GM19240 (cell line): ENCODE measurements around the gene ZNF697.
"Not testable (repeated sequence)": the region's sequence is repeated elsewhere in the genome, so short reads cannot be mapped to it uniquely, and the experiment has no call there.

ENCODE experiments used
- DNase-seq: peaks from one replicate; pipeline ENCODE4 v3.0.0; 2011; ENCODE audit warnings: low spot score; ENCODE audit not compliant: insufficient read length

The ZNF697 gene

GRCh38 chr1:119603241-119603640, 44.8 kb downstream of the ZNF697 start:
- DNase-seq = not testable (repeated sequence)

DNA sequence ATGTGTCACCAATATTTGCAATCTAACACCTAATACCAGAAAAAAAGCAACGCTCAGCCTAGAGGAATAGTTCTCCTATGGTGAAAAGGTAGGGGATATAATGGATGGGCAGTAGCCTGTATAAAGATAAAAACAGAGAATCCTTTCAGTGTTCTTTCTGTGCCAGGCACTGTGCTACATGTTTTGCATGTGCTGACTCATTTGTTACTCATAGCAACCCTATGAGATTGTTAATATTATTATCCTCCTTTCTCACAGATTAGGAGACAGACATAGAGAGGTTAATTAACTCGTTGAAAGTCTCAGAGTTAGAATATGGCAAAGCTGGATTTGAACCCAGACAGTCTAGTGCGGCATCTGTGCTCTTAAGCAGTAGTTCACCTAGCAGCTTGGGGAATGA, 45.3 kb downstream of the ZNF697 start:
- DNase-seq = not testable (repeated sequence)

DNA sequence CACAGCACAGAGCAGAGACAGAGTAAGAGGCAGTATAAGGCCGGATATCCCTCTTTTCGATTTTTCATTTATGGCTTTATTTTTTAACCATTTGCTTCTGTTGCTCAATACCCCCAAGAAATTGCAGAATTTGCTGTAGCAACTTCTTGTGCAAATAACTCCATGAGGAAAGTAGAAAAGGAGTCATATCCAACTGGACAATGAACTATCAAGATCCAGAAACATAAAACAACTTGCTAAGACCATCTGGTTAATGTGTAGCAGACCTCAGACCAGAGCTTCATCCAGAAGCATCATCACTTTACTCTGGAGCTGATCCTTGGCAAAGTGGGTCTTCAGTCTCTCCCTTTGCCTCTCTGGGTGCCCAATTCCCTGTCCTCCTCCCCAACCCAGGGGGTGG, 45.9 kb downstream of the ZNF697 start:
- no peak for DNase-seq

DNA sequence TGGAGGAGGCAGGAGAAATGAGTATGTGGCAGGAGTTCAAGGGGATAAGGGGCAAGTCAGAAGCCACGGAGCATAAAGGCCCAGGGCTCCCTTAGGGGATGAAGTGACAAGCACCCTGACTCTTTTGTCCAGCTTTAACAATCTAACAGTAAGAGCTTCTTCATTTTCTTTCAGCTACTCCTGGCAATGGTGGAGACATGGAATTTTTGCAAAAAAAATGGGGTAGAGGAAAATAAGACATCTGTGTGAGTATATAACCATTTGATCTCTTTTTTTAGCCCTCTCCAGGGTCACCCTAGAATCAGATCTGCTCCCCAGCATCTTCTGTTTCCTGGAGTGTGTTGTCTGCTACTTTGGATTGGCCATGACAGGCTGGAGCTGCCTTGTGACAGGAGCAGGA, 47.1 kb downstream of the ZNF697 start:
- no peak for DNase-seq

- no peak for DNase-seq
These were observed 47.5 kb downstream of the ZNF697 start for GRCh38 chr1:119600561-119600960.

GRCh38 chr1:119595606-119596005, 52.5 kb downstream of the ZNF697 start:
- no peak for DNase-seq

DNA sequence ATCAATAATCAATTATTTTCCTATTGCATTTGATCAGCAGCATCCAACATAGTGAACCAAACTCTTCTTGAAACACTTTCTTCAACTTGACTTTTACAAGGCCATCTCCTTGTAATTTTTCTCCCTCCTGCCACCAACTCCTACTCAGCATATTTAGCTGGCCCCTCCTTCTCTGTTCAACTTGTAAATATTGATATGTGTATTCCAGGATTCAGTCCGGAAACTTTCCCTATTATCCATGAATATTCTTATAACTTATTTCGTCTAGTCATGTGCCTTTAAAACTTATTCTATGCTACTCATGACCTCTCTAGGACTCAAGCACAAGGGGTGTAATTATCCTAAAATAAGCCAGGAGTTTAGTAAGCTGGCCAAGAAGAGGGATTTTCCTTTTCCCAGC, 52.9 kb downstream of the ZNF697 start:
- DNase-seq = no peak

- no peak for DNase-seq
These were observed 53.7 kb downstream of the ZNF697 start for GRCh38 chr1:119594376-119594775.

GRCh38 chr1:119593805-119594204, 54.3 kb downstream of the ZNF697 start:
- no peak for DNase-seq

- DNase-seq = no peak
These were observed 57.7 kb downstream of the ZNF697 start for GRCh38 chr1:119590393-119590792.

GRCh38 chr1:119588621-119589020, 59.4 kb downstream of the ZNF697 start:
- DNase-seq = no peak

DNA sequence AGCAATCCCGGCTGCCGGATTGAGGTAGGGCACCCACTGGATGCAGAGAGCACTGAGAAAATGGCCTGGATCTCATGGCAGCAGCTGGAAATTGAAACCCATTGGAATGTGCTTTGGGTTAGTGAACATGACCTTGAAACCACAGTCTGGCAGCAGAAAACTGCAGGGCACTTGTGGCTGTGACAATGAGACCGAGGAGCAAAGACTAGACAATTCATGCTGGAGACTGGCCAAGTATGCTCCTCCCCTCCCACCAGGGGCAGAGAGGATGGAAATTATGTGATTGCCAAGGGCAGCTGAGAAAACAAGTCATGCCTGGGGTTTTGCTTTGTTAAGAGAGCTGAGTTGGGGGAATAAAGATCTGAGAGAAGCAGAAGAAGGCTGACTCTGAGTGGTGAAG, 60.7 kb downstream of the ZNF697 start:
- DNase-seq = no peak

DNA sequence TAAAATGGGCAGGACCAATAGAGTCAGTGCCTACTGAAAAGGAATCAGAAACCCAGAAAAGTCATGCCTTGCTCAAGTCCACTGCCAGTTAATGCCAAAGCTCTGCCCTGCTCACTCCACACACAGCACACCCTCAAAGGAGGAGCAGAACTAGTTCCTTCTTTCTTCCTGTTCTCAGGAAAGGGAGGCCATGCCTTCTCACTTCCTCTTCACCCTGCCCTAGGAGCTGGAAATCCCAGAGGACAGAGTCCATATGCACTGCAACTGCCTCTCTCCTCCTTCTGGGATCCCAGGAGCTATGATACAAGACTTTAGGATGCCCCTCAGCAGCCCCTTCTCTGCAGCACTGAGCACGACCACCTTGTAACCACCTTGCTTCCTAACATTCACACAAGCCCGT, 62.3 kb downstream of the ZNF697 start:
- not testable (repeated sequence) for DNase-seq

DNA sequence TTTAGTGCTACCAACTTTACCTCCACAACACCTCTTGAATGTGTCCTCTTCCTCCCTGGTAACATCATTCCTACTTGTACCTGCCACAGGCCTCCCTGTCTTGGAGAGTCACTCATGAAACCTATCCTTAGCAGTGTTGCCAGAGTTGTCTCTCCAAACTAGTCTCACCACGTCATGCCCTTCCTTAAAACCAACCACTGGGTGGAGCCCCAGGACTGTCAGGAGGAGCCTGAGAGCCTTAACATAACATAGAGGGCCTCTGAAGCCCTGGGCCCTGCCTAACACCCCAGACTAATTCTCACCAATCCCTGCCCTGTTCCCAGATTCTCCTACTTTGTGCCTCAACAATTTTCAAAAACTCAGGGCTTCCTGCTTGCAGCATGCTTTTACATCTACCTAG, 65.3 kb downstream of the ZNF697 start:
- DNase-seq = no peak

DNA sequence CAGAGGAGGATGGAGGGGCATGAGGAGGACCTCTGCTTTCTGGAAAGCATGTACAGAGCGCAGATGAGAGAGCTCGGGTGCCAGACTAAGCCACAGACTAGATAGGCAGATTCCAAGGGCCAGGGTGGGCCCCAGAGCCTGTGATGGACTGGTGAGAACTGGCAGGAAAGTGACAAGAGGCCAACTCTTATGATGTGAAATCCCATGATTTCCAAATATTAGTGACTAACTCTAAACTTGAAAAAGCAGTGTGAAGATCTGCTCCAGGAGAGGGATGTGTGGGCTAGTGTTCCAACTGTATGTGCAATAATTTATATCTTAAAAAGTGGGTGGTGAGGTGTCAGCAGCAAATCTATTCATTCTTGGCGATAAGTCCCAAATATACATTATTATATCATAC, 67.0 kb downstream of the ZNF697 start:
- DNase-seq = not testable (repeated sequence)

DNA sequence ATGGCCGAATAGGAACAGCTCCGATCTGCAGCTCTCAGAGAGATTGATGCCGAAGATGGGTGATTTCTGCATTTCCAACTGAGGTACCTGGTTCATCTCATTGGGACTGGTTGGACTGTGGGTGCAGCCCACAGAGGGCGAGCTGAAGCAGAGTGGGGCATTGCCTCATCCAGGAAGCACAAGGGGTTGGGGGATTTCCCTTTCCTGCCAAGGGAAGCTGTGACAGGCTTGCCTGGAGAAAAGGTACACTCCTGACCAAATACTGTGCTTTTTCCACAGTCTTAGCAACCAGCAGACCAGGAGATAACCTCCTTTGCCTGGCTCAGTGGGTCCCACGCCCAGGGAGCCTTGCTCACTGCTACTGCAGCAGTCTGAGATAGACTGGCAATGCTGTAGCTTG, 74.2 kb downstream of the ZNF697 start:
- DNase-seq = no peak

DNA sequence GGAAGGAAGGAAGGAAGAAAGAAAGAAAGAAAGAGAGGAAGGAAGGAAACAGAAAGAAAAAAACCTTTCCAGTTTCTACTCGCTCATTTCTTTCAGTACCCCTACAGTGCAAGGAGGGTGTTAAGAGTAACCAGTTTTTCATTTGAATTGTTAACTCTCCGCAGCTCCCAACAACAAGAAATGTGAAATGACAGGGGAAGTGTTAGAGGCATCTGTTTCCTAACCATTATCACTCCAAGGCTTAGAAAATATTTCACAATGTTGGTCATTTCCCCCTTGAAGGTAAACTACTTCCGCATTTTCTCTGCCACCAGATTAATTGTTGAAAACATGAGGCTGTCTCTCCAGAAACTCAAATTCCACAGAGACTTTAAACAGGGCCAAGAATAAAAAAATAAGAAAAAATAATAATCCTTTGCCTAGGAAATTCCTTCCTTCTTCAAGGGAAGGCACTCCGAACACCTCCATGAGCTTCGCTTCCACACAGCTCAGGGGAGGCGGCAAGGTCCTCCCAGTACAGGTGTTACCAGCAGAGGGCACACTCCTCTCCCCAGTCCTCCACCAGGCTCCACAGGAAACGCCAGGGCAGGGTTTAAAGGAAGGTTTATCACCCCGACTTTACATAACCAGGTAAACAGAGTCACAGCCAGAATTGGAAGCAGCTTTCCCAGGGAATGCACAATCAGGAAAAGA, 78.0 kb downstream of the ZNF697 start:
- not testable (repeated sequence) for DNase-seq
